Measurements from ENCODE around the gene BCL2L1.

BCL2L1 gene

GRCh38 chr20:31708736-31709534 lies 13.7 kb downstream of the BCL2L1 start:
- peak; percentile 62 to 64 for DNase-seq

- peak; percentile 79 to 90 for DNase-seq
Observed at GRCh38 chr20:31707994-31708735, 14.5 kb downstream of the BCL2L1 start.

- no peak for DNase-seq
Observed at GRCh38 chr20:31707258-31707615, 15.4 kb downstream of the BCL2L1 start.

- no peak for DNase-seq
Observed at GRCh38 chr20:31706607-31707257, 15.9 kb downstream of the BCL2L1 start.

GRCh38 chr20:31705598-31706597 lies 16.8 kb downstream of the BCL2L1 start:
- DNase-seq: no peak

GRCh38 chr20:31705191-31705590 lies 17.5 kb downstream of the BCL2L1 start:
- no peak for DNase-seq

GRCh38 chr20:31704225-31705119 lies 18.2 kb downstream of the BCL2L1 start:
- DNase-seq: no peak

- no peak for DNase-seq
Observed at GRCh38 chr20:31701591-31701990, 21.1 kb downstream of the BCL2L1 start.

GRCh38 chr20:31700747-31701146 lies 21.9 kb downstream of the BCL2L1 start:
- no peak for DNase-seq

- DNase-seq: no peak
Observed at GRCh38 chr20:31699801-31700728, 22.6 kb downstream of the BCL2L1 start.

- DNase-seq: peak; percentile 83 to 84
Observed at GRCh38 chr20:31698803-31699718, 23.6 kb downstream of the BCL2L1 start.

- no peak for DNase-seq
Observed at GRCh38 chr20:31698243-31698802, 24.3 kb downstream of the BCL2L1 start.

- DNase-seq: no peak
Observed at GRCh38 chr20:31695849-31696804, 26.5 kb downstream of the BCL2L1 start.

GRCh38 chr20:31694842-31695593 lies 27.6 kb downstream of the BCL2L1 start:
- no peak for DNase-seq

- peak; percentile 8 to 44 for DNase-seq
Observed at GRCh38 chr20:31693987-31694661, 28.5 kb downstream of the BCL2L1 start.

- no peak for DNase-seq
Observed at GRCh38 chr20:31693402-31693801, 29.3 kb downstream of the BCL2L1 start.

Data from SHP77 (cell line).